ENCODE results near the gene ENTPD2.
"Not testable (repeated sequence)": the region's sequence is repeated elsewhere in the genome, so short reads cannot be mapped to it uniquely, and the experiment has no call there.

The ENTPD2 gene

DNA sequence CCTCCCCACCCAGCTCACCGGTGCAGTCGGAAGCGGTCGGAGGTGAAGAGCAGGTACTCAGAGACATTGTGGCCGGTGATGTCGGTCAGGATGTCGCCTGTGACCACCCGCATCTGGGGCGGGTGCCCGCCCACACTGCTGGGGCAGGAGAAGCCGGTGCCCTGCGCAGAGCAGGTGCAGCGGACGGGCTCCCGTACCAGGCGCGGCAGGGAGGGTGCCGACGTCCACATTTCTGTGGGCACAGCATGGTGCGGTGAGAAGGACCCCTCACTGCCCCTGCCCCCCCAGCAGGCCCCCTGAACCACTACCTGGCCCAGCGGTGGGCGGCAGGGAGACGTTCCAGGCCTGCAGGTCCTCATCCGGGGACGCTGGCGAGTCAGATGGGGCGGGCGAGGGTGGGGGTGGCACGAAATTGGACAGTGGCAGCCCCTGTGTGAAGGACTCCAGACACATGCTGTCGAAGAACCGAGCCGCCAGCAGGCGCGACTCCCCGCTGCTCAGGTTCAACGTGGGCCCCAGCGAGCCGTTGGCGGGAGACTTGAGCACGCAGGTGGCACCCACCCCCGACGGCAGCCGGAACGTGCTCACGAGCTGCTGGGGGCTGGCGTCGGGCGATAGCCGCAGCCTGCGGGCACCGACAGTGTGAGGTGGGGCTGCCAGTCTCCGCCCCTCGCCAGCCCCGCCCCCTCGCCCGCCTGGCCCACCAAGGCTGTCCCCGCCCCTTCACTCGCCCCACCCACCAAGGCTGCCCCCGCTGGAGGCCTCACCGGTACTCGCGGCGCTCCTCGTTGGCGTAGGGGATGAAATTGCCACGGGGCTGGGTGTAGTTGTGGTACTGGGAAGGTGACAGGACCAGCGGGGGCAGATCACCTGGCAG, 40.9 kb downstream of the ENTPD2 start:
- H3K4me1 ChIP-seq (ENCODE audit: control insufficient read depth, insufficient read depth, low read length) = no peaks in the 10 kb centered on the region
- H3K36me3 ChIP-seq (ENCODE audit: control insufficient read depth, insufficient read depth, low read length) = peaks cover 6% of the 10 kb centered on the region
- H3K9me3 ChIP-seq (ENCODE audit: control insufficient read depth, insufficient read depth, low read length) = no peaks in the 10 kb centered on the region
- H3K4me3 ChIP-seq (ENCODE audit: low read depth, low read length) = no peak overlapping the region
- H3K27me3 ChIP-seq (ENCODE audit: control insufficient read depth, insufficient read depth, low read length) = no peaks in the 10 kb centered on the region
- H3K9ac ChIP-seq (ENCODE audit: low read depth, low read length) = no peak overlapping the region

DNA sequence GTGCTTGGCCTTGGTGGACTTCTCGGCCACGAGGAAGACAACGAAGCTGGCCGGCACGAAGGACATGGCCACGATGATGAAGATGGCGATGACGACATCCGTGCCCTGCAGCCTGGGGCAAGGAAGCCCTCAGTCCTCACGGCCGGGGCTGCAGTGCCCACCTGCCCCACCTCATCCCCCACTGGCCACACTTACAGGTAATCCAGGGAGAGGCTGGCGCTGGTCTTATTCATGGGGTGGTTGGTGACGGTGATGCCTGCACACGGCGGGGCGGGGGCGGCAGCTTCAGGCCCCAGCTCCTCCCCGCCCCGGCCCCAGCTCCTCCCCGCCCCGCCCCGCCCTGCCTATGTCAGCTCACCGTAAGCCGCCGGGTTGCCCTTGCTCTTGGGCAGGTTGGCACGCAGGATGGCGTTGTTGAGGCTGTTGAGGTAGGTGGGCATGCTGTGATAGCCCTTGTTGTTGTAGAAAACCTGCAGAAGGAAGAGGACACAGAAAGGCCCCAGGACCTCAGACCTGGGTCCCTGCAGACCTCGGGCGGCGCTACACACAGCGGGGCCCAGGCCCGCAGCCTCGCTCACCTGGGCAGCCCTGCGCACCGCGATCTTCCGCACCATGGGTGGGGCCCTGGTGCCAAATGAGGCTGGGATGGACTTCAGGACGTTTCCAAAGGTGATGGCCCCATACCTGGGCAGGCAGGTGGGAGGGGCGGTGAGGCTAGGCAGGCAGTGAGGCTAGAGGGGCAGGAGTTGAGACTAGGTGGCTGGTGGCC, 41.8 kb downstream of the ENTPD2 start:
- Histone ChIP-seq H3K36me3 (ENCODE audit: control insufficient read depth, insufficient read depth, low read length) (peaks cover 6% of the 10 kb centered on the region), H3K9me3 (ENCODE audit: control insufficient read depth, insufficient read depth, low read length) (no peaks in the 10 kb centered on the region), H3K4me1 (ENCODE audit: control insufficient read depth, insufficient read depth, low read length) (no peaks in the 10 kb centered on the region), H3K27me3 (ENCODE audit: control insufficient read depth, insufficient read depth, low read length) (no peaks in the 10 kb centered on the region), H3K9ac (ENCODE audit: low read depth, low read length) (no peak overlapping the region), H3K4me3 (ENCODE audit: low read depth, low read length) (no peak overlapping the region)

DNA sequence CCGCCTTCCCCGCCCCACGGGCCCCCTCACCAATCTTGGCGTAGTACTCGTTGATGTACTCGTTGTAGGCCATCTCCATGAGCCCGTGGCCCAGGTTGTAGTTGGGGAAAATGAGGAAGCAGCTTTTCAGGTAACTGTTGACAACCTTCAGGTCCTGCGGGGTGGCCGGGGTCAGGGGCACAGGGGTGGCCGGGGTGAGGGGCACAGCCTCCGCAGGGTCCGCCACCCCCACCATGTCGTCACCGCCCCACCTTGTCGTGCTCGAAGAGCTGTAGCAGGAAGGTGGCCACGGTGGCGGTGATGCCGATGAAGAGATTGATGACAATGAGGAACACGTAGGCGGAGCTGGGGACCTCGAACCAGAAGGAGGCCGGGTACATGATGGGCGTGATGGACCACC, 42.7 kb downstream of the ENTPD2 start:
- H3K27me3 ChIP-seq (ENCODE audit: control insufficient read depth, insufficient read depth, low read length) = no peaks in the 10 kb centered on the region
- H3K36me3 ChIP-seq (ENCODE audit: control insufficient read depth, insufficient read depth, low read length) = peaks cover 6% of the 10 kb centered on the region
- H3K4me1 ChIP-seq (ENCODE audit: control insufficient read depth, insufficient read depth, low read length) = no peaks in the 10 kb centered on the region
- H3K9me3 ChIP-seq (ENCODE audit: control insufficient read depth, insufficient read depth, low read length) = no peaks in the 10 kb centered on the region
- no peak overlapping the region for H3K9ac ChIP-seq (ENCODE audit: low read depth, low read length)
- no peak overlapping the region for H3K4me3 ChIP-seq (ENCODE audit: low read depth, low read length)

- no peak overlapping the region for H3K4me3 ChIP-seq (ENCODE audit: low read depth, low read length)
- H3K9ac ChIP-seq (ENCODE audit: low read depth, low read length) = no peak overlapping the region
- no peaks in the 10 kb centered on the region for H3K27me3 ChIP-seq (ENCODE audit: control insufficient read depth, insufficient read depth, low read length)
- no peaks in the 10 kb centered on the region for H3K9me3 ChIP-seq (ENCODE audit: control insufficient read depth, insufficient read depth, low read length)
- H3K36me3 ChIP-seq (ENCODE audit: control insufficient read depth, insufficient read depth, low read length) = peaks cover 6% of the 10 kb centered on the region
- no peaks in the 10 kb centered on the region for H3K4me1 ChIP-seq (ENCODE audit: control insufficient read depth, insufficient read depth, low read length)
These were observed 43.7 kb downstream of the ENTPD2 start for GRCh38 chr9:137009938-137010732.

DNA sequence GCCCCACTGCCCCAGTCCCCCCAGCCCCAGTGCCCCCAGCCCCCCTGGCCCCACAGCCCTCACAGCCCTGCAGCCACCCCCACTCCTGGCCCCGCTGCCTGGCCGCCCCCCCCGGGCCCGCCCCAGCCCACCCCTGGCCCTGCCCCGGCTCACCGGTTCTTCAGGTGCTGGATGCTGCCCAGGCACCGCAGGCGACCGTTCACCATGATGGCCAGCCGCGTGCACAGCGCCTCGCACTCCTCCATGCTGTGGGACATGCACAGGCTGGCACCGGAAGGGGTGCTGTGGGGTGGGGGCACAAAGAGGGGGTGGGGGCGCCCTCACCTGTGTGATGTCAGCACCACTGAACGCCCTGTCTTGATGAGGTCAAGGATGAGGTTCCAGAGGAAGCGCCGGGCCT, 44.6 kb downstream of the ENTPD2 start:
- Histone ChIP-seq H3K36me3 (ENCODE audit: control insufficient read depth, insufficient read depth, low read length) (peaks cover 6% of the 10 kb centered on the region), H3K9me3 (ENCODE audit: control insufficient read depth, insufficient read depth, low read length) (no peaks in the 10 kb centered on the region), H3K9ac (ENCODE audit: low read depth, low read length) (no peak overlapping the region), H3K4me3 (ENCODE audit: low read depth, low read length) (no peak overlapping the region), H3K27me3 (ENCODE audit: control insufficient read depth, insufficient read depth, low read length) (no peaks in the 10 kb centered on the region), H3K4me1 (ENCODE audit: control insufficient read depth, insufficient read depth, low read length) (no peaks in the 10 kb centered on the region)

- Histone ChIP-seq H3K4me3 (ENCODE audit: low read depth, low read length) (no peak overlapping the region), H3K4me1 (ENCODE audit: control insufficient read depth, insufficient read depth, low read length) (no peaks in the 10 kb centered on the region), H3K27me3 (ENCODE audit: control insufficient read depth, insufficient read depth, low read length) (no peaks in the 10 kb centered on the region), H3K9me3 (ENCODE audit: control insufficient read depth, insufficient read depth, low read length) (no peaks in the 10 kb centered on the region), H3K36me3 (ENCODE audit: control insufficient read depth, insufficient read depth, low read length) (peaks cover 6% of the 10 kb centered on the region), H3K9ac (ENCODE audit: low read depth, low read length) (no peak overlapping the region)
These were observed 45.5 kb downstream of the ENTPD2 start for GRCh38 chr9:137008312-137008711.

DNA sequence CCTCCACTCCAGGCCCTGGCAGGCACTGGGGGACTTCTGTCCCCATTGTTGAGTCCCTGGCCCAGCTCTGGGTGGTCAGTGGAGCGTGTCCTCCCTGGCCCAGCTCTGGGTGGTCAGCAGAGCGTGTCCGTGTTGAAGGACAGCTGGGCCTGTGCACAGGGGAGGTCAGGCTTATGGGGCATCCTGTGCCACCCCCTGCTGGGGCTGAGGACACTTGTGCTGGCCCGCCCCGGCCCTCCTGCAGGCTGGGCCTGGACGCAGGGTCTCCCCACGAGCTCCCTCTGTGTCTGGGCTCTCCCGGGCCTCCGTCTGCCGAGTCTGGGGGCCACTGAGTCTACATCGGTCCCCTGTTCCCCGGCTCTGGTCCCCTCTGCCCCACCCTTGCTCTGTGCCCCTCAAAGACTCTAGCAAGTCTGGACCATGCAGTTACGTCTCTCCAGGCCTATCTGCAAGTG, 46.0 kb downstream of the ENTPD2 start:
- Histone ChIP-seq H3K4me1 (ENCODE audit: control insufficient read depth, insufficient read depth, low read length) (no peaks in the 10 kb centered on the region), H3K27me3 (ENCODE audit: control insufficient read depth, insufficient read depth, low read length) (no peaks in the 10 kb centered on the region), H3K36me3 (ENCODE audit: control insufficient read depth, insufficient read depth, low read length) (peaks cover 6% of the 10 kb centered on the region), H3K4me3 (ENCODE audit: low read depth, low read length) (no peak overlapping the region), H3K9me3 (ENCODE audit: control insufficient read depth, insufficient read depth, low read length) (no peaks in the 10 kb centered on the region), H3K9ac (ENCODE audit: low read depth, low read length) (no peak overlapping the region)

GRCh38 chr9:137007108-137007815, 46.6 kb downstream of the ENTPD2 start:
- H3K4me1 ChIP-seq (ENCODE audit: control insufficient read depth, insufficient read depth, low read length) = no peaks in the 10 kb centered on the region
- H3K9ac ChIP-seq (ENCODE audit: low read depth, low read length) = no peak overlapping the region
- H3K36me3 ChIP-seq (ENCODE audit: control insufficient read depth, insufficient read depth, low read length) = peaks cover 6% of the 10 kb centered on the region
- H3K4me3 ChIP-seq (ENCODE audit: low read depth, low read length) = no peak overlapping the region
- no peaks in the 10 kb centered on the region for H3K27me3 ChIP-seq (ENCODE audit: control insufficient read depth, insufficient read depth, low read length)
- H3K9me3 ChIP-seq (ENCODE audit: control insufficient read depth, insufficient read depth, low read length) = no peaks in the 10 kb centered on the region

GRCh38 chr9:137006116-137007003, 47.5 kb downstream of the ENTPD2 start:
- Histone ChIP-seq H3K9me3 (ENCODE audit: control insufficient read depth, insufficient read depth, low read length) (no peaks in the 10 kb centered on the region), H3K36me3 (ENCODE audit: control insufficient read depth, insufficient read depth, low read length) (peaks cover 3% of the 10 kb centered on the region), H3K27me3 (ENCODE audit: control insufficient read depth, insufficient read depth, low read length) (no peaks in the 10 kb centered on the region), H3K4me1 (ENCODE audit: control insufficient read depth, insufficient read depth, low read length) (no peaks in the 10 kb centered on the region), H3K4me3 (ENCODE audit: low read depth, low read length) (no peak overlapping the region), H3K9ac (ENCODE audit: low read depth, low read length) (no peak overlapping the region)

DNA sequence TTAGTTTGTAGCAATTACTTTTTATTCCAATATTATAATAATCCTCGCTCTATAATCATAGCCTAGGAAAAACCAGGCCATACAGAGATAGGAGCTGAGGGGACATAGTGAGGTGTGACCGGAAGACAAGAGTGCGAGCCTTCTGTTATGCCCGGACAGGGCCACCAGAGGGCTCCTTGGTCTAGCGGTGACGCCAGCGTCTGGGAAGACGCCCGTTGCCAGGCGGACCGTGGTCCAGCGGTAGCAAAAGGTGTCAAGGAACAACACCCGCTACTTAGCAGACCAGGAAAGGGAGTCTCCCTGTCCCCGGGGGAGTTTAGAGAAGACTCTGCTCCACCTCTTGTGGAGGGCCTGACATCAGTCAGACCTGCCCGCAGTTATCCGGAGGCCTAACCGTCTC, 49.6 kb downstream of the ENTPD2 start:
- H3K9me3 ChIP-seq (ENCODE audit: control insufficient read depth, insufficient read depth, low read length) = not testable (repeated sequence)

More for the DNA sequence above, 49.6 kb downstream of the ENTPD2 start:
- not testable (repeated sequence) for H3K9ac ChIP-seq (ENCODE audit: low read depth, low read length); H3K27me3 ChIP-seq (ENCODE audit: control insufficient read depth, insufficient read depth, low read length); H3K4me3 ChIP-seq (ENCODE audit: low read depth, low read length); H3K4me1 ChIP-seq (ENCODE audit: control insufficient read depth, insufficient read depth, low read length); H3K36me3 ChIP-seq (ENCODE audit: control insufficient read depth, insufficient read depth, low read length)

Measured in iPS-15b (cell line).